Loucy (cell line): ENCODE measurements around the gene CTU1.

Experiments
- EZH2phosphoT487 ChIP-seq: fragments of 200-600 bp; IDR thresholded peaks from 2 replicates; pipeline ENCODE4 v1.6.1; 2018; ENCODE audit warnings: antibody characterized with exemption, mild to moderate bottlenecking, moderate library complexity, borderline replicate concordance
- TF ChIP-seq, protein P1 (sequence below): fragments of 200-600 bp; sonication (generic); conservative IDR thresholded peaks from 2 replicates; pipeline ENCODE4 v1.5.1; 2014; ENCODE audit warnings: mild to moderate bottlenecking, antibody characterized with exemption, low read length

DNA sequence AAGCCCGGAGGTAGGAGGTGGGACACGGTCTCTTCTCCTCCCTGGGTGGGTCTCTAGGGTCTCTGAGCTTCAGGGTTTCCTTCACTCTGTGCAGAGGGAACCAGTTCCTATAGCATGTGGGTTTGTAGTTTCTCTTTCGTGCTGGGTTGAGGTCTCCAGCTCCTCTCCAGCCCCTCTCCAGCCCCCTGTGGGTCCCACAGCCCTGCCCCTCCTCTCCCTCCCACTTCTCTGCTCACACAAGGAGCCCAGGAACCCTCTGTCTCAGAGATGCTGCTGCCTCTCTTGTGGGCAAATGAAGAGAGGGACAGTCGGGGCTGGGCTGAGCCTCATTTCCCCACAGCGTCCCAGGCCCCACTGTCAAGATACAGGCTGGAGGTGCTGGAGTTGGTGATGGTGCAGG is 35.3 kb upstream of the CTU1 start:
- TF ChIP-seq, protein P1, sequence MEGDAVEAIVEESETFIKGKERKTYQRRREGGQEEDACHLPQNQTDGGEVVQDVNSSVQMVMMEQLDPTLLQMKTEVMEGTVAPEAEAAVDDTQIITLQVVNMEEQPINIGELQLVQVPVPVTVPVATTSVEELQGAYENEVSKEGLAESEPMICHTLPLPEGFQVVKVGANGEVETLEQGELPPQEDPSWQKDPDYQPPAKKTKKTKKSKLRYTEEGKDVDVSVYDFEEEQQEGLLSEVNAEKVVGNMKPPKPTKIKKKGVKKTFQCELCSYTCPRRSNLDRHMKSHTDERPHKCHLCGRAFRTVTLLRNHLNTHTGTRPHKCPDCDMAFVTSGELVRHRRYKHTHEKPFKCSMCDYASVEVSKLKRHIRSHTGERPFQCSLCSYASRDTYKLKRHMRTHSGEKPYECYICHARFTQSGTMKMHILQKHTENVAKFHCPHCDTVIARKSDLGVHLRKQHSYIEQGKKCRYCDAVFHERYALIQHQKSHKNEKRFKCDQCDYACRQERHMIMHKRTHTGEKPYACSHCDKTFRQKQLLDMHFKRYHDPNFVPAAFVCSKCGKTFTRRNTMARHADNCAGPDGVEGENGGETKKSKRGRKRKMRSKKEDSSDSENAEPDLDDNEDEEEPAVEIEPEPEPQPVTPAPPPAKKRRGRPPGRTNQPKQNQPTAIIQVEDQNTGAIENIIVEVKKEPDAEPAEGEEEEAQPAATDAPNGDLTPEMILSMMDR: no peak
- TF ChIP-seq EZH2phosphoT487: no peak
